GM10248 (cell line): ENCODE results near the gene RNF130.
A peak's percentile ranks its signal among the peaks of the same experiment; 100 is the strongest.

Experiments used
- CTCF ChIA-PET: fragments of 300-600 bp; sonication (Branson Sonifier 250); formaldehyde crosslinking; extraction: SDS; loops from one replicate; lab custom pipeline; 2021; ENCODE audit warnings: antibody characterized with exemption; lab: Yijun Ruan, JAX
- POLR2A ChIA-PET: fragments of 350-650 bp; sonication (Branson Sonifier 250); formaldehyde crosslinking; extraction: SDS; loops from one replicate; lab custom pipeline; 2020; ENCODE audit warnings: antibody characterized with exemption; lab: Yijun Ruan, JAX
- DNase-seq: peaks from one replicate; pipeline ENCODE4 v3.0.0; 2012; ENCODE audit errors: extremely low spot score
- CTCF ChIP-seq: IDR thresholded peaks from 2 replicates; pipeline ENCODE4 v1.5.1; 2012; ENCODE audit warnings: mild to moderate bottlenecking, low read depth; ENCODE audit errors: extremely low read depth, missing control alignments, control extremely low read depth

Gene RNF130

GRCh38 chr5:180086816-180087399 lies 15.3 kb upstream of the RNF130 start:
- no peak for TF ChIP-seq CTCF
- ChIA-PET CTCF (no interaction called here), POLR2A (no interaction called here)
- DNase-seq: no peak

- ChIA-PET POLR2A (no interaction called here), CTCF (no interaction called here)
- TF ChIP-seq CTCF: no peak
- no peak for DNase-seq
These were observed 14.3 kb upstream of the RNF130 start for GRCh38 chr5:180085837-180086236.

GRCh38 chr5:180084638-180085561 lies 13.3 kb upstream of the RNF130 start:
- no peak for DNase-seq
- ChIA-PET POLR2A (no interaction called here), CTCF (no interaction called here)
- no peak for TF ChIP-seq CTCF

GRCh38 chr5:180083529-180084060 lies 12.0 kb upstream of the RNF130 start:
- ChIA-PET CTCF (no interaction called here), POLR2A (no interaction called here)
- TF ChIP-seq CTCF: no peak
- DNase-seq: no peak

- DNase-seq: no peak
- peak; percentile 1 for TF ChIP-seq CTCF
- ChIA-PET POLR2A (no interaction called here), CTCF (interaction anchor here (1.5 kb wide), 1 partner anchor 8 kb away, joined by 4 read pairs; no protein-coding TSS in a partner anchor)
These were observed 11.3 kb upstream of the RNF130 start for GRCh38 chr5:180082633-180083420.

- no peak for DNase-seq
- ChIA-PET CTCF (interaction anchor here (1.5 kb wide), 1 partner anchor 10 kb away, joined by 4 read pairs; no protein-coding TSS in a partner anchor), POLR2A (no interaction called here)
- TF ChIP-seq CTCF: no peak
These were observed 9.9 kb upstream of the RNF130 start for GRCh38 chr5:180081481-180081880.
